ENCODE results near the gene HAUS7.

Gene HAUS7

GRCh38 chrX:153439977-153440376 is 30.4 kb downstream of the HAUS7 start:
- no peak for DNase-seq (ENCODE audit: low read depth in 2 of 2)

- no peak for DNase-seq (ENCODE audit: low read depth in 2 of 2)
Measured at GRCh38 chrX:153438532-153438931, 31.8 kb downstream of the HAUS7 start.

GRCh38 chrX:153435845-153436244 is 34.5 kb downstream of the HAUS7 start:
- no peak for DNase-seq (ENCODE audit: low read depth in 2 of 2)

- DNase-seq (ENCODE audit: low read depth in 2 of 2), result no peak
Measured at GRCh38 chrX:153434801-153435200, 35.6 kb downstream of the HAUS7 start.

GRCh38 chrX:153433781-153434285 is 36.5 kb downstream of the HAUS7 start:
- DNase-seq (ENCODE audit: low read depth in 2 of 2), result no peak

DNA sequence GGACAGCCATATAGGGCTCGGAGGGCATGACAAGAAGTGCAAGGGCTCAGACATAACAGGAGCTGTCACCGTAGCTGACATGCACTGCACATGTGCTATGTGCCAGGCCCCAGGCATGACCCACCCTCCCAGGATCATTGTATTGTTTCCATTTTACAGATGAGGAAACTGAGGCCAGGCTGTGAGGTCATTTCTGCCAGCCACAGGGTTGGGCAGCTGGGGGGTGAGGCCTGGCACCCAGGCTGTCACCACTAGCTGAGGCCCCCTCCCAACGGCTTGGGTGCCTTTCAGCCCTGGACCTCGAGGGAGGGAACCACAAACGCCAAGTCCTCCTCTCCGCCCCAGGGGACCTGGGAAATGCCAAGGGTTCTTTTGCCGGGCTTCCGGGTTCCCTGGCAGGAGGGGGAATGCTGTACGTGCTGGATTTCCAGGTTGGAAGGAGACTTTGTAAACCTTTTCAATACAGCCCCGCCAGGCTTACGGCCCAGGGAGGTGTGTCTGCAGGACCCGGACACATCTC is 37.2 kb downstream of the HAUS7 start:
- no peak for DNase-seq (ENCODE audit: low read depth in 2 of 2)

DNA sequence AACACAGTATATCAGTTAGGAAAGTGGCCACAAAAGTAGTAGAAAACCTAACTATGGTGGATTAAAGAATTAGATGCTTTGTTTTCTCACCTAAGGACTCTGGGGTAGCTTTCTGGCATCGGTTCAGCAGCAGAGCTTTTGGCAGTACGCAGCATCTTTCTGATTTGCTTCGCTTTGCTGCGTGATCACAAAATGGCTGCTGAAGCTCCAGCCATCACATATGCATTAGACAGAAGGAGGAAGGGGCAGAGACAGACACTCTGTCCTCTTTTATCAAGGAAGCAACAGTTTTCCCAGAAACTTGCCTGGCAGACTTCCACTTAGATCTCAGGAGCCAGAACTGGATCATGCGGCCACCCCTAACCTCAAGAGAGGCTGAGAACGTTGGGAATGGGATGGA is 39.6 kb downstream of the HAUS7 start:
- no peak for DNase-seq (ENCODE audit: low read depth in 2 of 2)

GRCh38 chrX:153426204-153426603 is 44.2 kb downstream of the HAUS7 start:
- DNase-seq (ENCODE audit: low read depth in 2 of 2), result no peak

DNA sequence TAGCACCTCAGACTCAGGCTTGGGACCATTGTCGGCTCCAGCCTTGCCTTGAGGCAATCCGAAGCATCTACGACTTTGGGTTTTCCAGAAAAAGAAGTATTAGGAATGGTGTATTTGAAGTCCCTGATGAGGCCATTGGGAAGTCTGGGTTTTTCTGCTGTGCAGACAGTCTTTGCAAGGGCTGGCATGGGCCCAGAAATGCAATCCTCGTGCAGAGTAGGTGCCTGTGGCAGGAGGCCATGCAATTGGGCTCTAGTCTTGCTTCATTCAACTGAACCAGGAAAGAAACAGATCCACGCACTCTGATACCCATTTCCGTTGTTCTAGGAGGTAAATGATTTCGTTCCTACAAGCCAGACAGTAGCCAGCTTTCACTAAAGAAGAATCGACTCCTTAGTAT is 46.7 kb downstream of the HAUS7 start:
- no peak for DNase-seq (ENCODE audit: low read depth in 2 of 2)

- no peak for DNase-seq (ENCODE audit: low read depth in 2 of 2)
Measured at GRCh38 chrX:153421856-153422255, 48.5 kb downstream of the HAUS7 start.

GRCh38 chrX:153420851-153421599 is 49.4 kb downstream of the HAUS7 start:
- DNase-seq (ENCODE audit: low read depth in 2 of 2), result no peak

DNA sequence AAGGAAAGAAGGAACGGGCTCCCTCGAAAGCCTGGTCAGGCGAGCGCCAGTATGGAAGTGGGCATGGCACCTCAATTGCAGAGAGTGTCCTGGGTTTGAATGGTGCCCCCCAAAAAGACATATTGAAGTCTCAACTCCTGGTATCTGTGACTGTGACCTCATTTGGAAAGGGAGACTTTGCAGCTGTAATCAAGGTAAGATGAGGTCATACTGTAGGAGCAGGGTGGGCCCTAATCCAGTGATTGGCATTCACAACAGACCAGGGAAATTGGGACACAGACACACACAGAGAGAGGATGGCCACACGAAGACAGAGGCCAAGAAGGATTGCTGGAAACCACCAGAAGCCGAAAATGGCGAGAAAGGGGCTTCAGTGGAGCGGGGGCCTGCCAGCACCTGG is 52.7 kb downstream of the HAUS7 start:
- no peak for DNase-seq (ENCODE audit: low read depth in 2 of 2)

DNA sequence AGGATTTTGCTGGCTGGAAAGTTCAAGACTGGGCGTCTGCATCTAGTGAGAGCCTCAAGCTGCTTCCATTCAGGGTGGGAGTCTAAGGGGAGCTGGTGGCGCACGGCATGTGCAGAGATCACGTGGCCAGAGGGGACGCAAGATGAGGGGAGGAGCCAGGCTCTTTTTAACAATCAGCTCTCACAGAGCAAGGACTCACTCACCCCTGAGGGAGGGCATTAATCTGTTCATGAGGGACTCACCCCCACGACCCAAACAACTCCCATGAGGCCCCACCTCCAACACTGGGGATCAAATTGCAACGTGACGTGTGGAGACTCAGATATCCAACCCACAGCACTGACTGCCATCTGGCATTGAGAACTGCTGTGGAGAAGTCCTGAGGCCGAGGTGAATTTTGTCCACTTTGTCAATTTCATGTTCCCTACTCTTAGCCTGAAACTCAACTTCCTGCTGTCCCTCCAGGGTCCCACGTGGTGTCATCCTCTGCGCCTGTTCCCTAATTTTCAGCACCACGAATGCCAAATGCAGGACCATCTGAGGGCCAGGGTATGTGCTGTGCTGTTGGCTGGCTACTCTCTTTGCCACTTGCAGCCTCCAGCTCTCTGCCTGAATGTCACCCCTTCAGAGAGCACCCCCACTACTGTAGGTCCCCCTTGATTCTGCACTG is 53.5 kb downstream of the HAUS7 start:
- DNase-seq (ENCODE audit: low read depth in 2 of 2), result no peak

DNA sequence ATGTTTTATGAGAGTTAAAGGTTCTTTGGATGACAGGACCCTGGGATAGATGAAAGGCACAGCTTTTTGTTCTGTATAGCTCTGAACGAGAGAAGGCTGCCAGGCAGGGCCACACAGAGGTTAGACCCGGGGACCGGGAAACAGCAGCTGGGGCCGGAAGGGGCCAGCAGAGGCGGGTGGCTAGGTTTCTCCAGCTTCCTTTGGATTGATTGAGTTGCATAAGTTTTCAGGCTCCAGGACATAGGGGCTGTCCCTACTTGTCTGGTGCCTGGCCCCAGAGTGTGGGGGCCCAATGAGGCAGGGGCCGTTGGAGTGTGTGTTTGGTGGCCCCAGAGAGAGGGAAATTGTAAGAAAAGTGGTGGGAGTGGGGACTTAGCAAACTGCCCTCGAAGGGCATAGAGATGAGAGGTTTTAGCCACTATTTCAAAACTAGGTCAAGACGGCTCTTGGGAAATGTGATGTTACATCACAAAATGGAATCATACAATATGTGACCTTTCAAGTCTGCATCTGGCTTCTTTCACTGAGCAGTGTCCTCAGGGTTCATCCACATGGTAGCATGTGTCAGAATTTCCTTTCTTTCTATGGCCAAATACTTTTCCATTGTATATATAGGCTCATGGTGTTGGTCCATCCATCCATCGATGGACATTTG is 55.4 kb downstream of the HAUS7 start:
- DNase-seq (ENCODE audit: low read depth in 2 of 2), result no peak

- DNase-seq (ENCODE audit: low read depth in 2 of 2), result no peak
Measured at GRCh38 chrX:153413731-153414130, 56.6 kb downstream of the HAUS7 start.

GRCh38 chrX:153412746-153413720 is 57.3 kb downstream of the HAUS7 start:
- DNase-seq (ENCODE audit: low read depth in 2 of 2), result no peak

DNA sequence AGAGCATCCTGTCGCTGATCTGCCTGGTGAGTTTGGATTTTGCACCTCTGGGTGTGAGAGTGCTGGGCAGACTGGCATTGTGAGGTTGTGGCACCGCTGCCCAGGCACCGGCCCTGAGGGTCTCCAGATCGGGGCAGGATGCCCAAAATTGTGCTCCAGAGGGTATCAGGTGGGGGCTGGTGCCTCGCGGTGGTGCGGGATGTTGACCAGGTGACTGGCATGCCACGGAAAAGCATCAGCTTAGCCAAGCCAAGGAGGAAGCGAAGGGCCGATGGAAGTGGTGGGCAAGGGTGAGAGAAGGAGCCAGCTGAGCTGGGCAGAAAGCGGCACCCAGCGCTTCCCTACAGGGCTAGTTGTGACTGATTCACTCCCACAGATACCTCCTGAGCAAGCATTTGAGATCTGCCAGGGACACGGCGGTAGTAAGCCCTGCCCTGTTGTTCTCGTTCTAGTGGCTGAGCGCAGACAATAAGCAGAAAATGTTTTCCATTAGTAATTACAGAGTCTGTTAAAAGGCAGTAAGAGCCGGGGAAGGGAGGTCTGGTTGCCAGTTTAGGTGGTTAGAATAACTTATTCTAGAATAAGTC is 58.3 kb downstream of the HAUS7 start:
- no peak for DNase-seq (ENCODE audit: low read depth in 2 of 2)

GRCh38 chrX:153411255-153411987 is 59.0 kb downstream of the HAUS7 start, which contains the start of gene ZFP92:
Gene ZFP92 (plus strand): TSS chrX:153411472. CDS start chrX:153418323, 6,851 bp downstream.
- DNase-seq (ENCODE audit: low read depth in 2 of 2), result peak in 1 of 2 experiments; percentile 17

- no peak for DNase-seq (ENCODE audit: low read depth in 2 of 2)
Measured at GRCh38 chrX:153410888-153411254, 59.5 kb downstream of the HAUS7 start.

- no peak for DNase-seq (ENCODE audit: low read depth in 2 of 2)
Measured at GRCh38 chrX:153410373-153410772, 60.0 kb downstream of the HAUS7 start.
